Daoy (cell line): ENCODE data around the gene ACE. TPM values are rescaled to one million over a fixed set of nuclear protein-coding genes. Genes with fewer than 3 reads are reported as not detected.
"Not testable (repeated sequence)": the region's sequence is repeated elsewhere in the genome, so short reads cannot be mapped to it uniquely, and the experiment has no call there.

Experiments used
- DNase-seq: peaks from one replicate; pipeline ENCODE4 v3.0.0-alpha.2; 2015; ENCODE audit warnings: low read depth
- total RNA-seq: library from RNA; depleted of rRNA; stranded (reverse); fragments of >200 nt; shearing (Covaris generic); gene quantifications from 2 replicates; pipeline ENCODE4 v1.2.3, GENCODE V29; 2014

The ACE gene
- total RNA-seq, 1 experiment from 2014 or later = 0.29 TPM

- DNase-seq = no peak
These were observed 32.4 kb upstream of the ACE start for GRCh38 chr17:63444457-63444856.

- no peak for DNase-seq
These were observed 31.8 kb upstream of the ACE start for GRCh38 chr17:63445065-63445464.

- DNase-seq = no peak
These were observed 31.3 kb upstream of the ACE start for GRCh38 chr17:63445571-63445953.

- peak; percentile 84 for DNase-seq
These were observed 30.7 kb upstream of the ACE start, which contains the start of gene CYB561 for GRCh38 chr17:63445954-63446752. TSS of gene CYB561 (minus strand) at chr17:63446306. CDS start at chr17:63437547, 8,759 bp downstream.

- DNase-seq = peak; percentile 68
These were observed 29.9 kb upstream of the ACE start for GRCh38 chr17:63446753-63447470.

GRCh38 chr17:63447471-63448009 lies 29.3 kb upstream of the ACE start:
- DNase-seq = no peak

- DNase-seq = no peak
These were observed 28.2 kb upstream of the ACE start for GRCh38 chr17:63448655-63449054.

- peak; percentile 25 for DNase-seq
These were observed 26.3 kb upstream of the ACE start for GRCh38 chr17:63450551-63450950.

GRCh38 chr17:63451150-63451549 lies 25.7 kb upstream of the ACE start:
- no peak for DNase-seq

- DNase-seq = no peak
These were observed 24.6 kb upstream of the ACE start for GRCh38 chr17:63452046-63452961.

- no peak for DNase-seq
These were observed 23.8 kb upstream of the ACE start for GRCh38 chr17:63452962-63453551.

GRCh38 chr17:63454357-63454756 lies 22.5 kb upstream of the ACE start:
- not testable (repeated sequence) for DNase-seq

GRCh38 chr17:63454915-63455314 lies 21.9 kb upstream of the ACE start:
- no peak for DNase-seq

- no peak for DNase-seq
These were observed 21.4 kb upstream of the ACE start for GRCh38 chr17:63455417-63455816.

- no peak for DNase-seq
These were observed 18.4 kb upstream of the ACE start for GRCh38 chr17:63458478-63458877.

- DNase-seq = no peak
These were observed 16.8 kb upstream of the ACE start for GRCh38 chr17:63460018-63460417.

- DNase-seq = no peak
These were observed 13.1 kb upstream of the ACE start for GRCh38 chr17:63463771-63464170.

GRCh38 chr17:63464691-63465236 lies 12.1 kb upstream of the ACE start:
- no peak for DNase-seq

- DNase-seq = not testable (repeated sequence)
These were observed 8.8 kb upstream of the ACE start for GRCh38 chr17:63468099-63468498.

- peak; percentile 36 for DNase-seq
These were observed 2.7 kb upstream of the ACE start for GRCh38 chr17:63474174-63474573.
